GM19455 (cell line): ENCODE data around the gene JSRP1.

Experiments
- ATAC-seq: cut with Tn5 transposase; IDR thresholded peaks from one replicate; pipeline ENCODE4 v1.9.1; 2021; ENCODE audit not compliant: unreplicated experiment

The JSRP1 gene

GRCh38 chr19:2216361-2217225 is 39.6 kb downstream of the JSRP1 start:
- no peak for ATAC-seq

- no peak for ATAC-seq
Measured at GRCh38 chr19:2215281-2215751, 40.9 kb downstream of the JSRP1 start.

GRCh38 chr19:2214251-2214650 is 42.0 kb downstream of the JSRP1 start:
- no peak for ATAC-seq

GRCh38 chr19:2213799-2214198 is 42.4 kb downstream of the JSRP1 start:
- ATAC-seq = no peak

GRCh38 chr19:2212861-2213711 is 43.1 kb downstream of the JSRP1 start:
- no peak for ATAC-seq

- ATAC-seq = no peak
Measured at GRCh38 chr19:2210987-2211740, 45.1 kb downstream of the JSRP1 start.

GRCh38 chr19:2210206-2210605 is 46.0 kb downstream of the JSRP1 start:
- ATAC-seq = no peak

GRCh38 chr19:2209408-2209807 is 46.8 kb downstream of the JSRP1 start:
- ATAC-seq = no peak

GRCh38 chr19:2208975-2209374 is 47.2 kb downstream of the JSRP1 start:
- no peak for ATAC-seq

GRCh38 chr19:2207991-2208860 is 48.0 kb downstream of the JSRP1 start:
- no peak for ATAC-seq

- no peak for ATAC-seq
Measured at GRCh38 chr19:2207008-2207407, 49.2 kb downstream of the JSRP1 start.

- no peak for ATAC-seq
Measured at GRCh38 chr19:2202366-2202765, 53.9 kb downstream of the JSRP1 start.
